DND-41 (cell line): ENCODE measurements around the gene NMRAL1.

ENCODE experiments used
- EZH2 ChIP-seq: IDR thresholded peaks from 3 replicates; pipeline ENCODE4 v1.6.1; 2012; ENCODE audit warnings: borderline replicate concordance, low read depth, mild to moderate bottlenecking, moderate library complexity, low read length, inconsistent platforms; ENCODE audit not compliant: severe bottlenecking
- TF ChIP-seq, protein P1 (sequence below): IDR thresholded peaks from 2 replicates; pipeline ENCODE4 v1.5.1; 2012; ENCODE audit warnings: borderline replicate concordance, low read length, moderate library complexity, mild to moderate bottlenecking; ENCODE audit not compliant: poor library complexity, severe bottlenecking; ENCODE audit errors: extremely low read depth

DNA sequence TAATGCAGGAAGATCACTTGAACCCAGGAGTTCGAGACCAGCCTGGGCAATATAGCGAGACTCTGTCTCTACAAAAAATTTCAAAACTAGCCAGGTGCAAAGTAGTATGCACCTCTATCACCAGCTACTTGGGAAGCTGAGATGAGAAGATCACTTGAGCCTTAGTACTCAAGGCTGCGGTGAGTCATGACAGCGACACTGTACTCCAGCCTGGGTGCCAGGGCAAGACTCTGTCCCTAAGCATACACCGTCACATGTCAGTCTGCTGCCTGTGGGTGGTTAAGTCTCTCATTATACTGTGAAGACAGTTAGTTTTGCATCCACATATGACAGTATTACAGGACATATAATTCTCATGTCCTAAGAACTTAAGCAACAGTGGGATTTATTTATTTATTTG, 21.8 kb downstream of the NMRAL1 start:
- TF ChIP-seq, protein P1, sequence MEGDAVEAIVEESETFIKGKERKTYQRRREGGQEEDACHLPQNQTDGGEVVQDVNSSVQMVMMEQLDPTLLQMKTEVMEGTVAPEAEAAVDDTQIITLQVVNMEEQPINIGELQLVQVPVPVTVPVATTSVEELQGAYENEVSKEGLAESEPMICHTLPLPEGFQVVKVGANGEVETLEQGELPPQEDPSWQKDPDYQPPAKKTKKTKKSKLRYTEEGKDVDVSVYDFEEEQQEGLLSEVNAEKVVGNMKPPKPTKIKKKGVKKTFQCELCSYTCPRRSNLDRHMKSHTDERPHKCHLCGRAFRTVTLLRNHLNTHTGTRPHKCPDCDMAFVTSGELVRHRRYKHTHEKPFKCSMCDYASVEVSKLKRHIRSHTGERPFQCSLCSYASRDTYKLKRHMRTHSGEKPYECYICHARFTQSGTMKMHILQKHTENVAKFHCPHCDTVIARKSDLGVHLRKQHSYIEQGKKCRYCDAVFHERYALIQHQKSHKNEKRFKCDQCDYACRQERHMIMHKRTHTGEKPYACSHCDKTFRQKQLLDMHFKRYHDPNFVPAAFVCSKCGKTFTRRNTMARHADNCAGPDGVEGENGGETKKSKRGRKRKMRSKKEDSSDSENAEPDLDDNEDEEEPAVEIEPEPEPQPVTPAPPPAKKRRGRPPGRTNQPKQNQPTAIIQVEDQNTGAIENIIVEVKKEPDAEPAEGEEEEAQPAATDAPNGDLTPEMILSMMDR = no peak
- no peak for TF ChIP-seq EZH2
